ENCODE results near the gene FGF22. TPM values are rescaled to one million over a fixed set of nuclear protein-coding genes. Genes with fewer than 3 reads are reported as not detected.

FGF22 gene
- total and polyA plus RNA-seq, 4 donors, result 0.08 TPM; not detected in 3

DNA sequence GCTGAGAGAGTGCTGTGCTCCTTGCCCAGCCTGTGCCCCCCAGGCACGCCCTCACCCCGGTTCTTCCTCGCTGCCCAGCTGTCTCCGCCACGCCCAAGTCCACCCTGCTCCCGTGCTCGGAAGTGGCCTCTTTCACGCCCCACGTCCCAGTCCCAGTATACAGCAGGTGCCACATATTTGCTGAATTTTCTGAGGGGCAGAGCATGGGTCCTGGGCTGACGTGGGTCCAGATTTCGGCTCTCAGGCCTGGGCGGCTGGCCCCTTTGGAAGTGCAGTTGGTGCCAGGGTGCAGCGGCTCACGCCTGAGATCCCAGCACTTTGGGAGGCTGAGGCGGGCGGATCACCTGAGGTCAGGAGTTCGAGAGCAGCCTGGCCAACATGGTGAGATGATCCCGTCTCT is 46.6 kb upstream of the FGF22 start:
- no peak overlapping the region for H3K4me3 ChIP-seq (ENCODE audit: low read depth in 1 of 3, low read length in 3 of 3)
- peaks cover 0 to 5% (median 2%) of the 10 kb centered on the region in 4 donors for H3K4me1 ChIP-seq (ENCODE audit: control insufficient read depth in 4 of 4, insufficient read depth in 4 of 4, low read length in 3 of 4)
- WGBS, result 83% methylated on average over 18 of the region's 18 CpGs
- H3K9ac ChIP-seq (ENCODE audit: low read depth in 1 of 2, low read length in 2 of 2), result no peak overlapping the region
- TF ChIP-seq EGR1 (IDR thresholded peaks at IDR 0.05; ENCODE audit: low read depth in 2 of 2) (no peak), GABPA (IDR thresholded peaks at IDR 0.05 in 1 of 2, conservative IDR thresholded peaks at IDR 0.05 in 1 of 2) (no peak)
- TF ChIP-seq, protein P1, sequence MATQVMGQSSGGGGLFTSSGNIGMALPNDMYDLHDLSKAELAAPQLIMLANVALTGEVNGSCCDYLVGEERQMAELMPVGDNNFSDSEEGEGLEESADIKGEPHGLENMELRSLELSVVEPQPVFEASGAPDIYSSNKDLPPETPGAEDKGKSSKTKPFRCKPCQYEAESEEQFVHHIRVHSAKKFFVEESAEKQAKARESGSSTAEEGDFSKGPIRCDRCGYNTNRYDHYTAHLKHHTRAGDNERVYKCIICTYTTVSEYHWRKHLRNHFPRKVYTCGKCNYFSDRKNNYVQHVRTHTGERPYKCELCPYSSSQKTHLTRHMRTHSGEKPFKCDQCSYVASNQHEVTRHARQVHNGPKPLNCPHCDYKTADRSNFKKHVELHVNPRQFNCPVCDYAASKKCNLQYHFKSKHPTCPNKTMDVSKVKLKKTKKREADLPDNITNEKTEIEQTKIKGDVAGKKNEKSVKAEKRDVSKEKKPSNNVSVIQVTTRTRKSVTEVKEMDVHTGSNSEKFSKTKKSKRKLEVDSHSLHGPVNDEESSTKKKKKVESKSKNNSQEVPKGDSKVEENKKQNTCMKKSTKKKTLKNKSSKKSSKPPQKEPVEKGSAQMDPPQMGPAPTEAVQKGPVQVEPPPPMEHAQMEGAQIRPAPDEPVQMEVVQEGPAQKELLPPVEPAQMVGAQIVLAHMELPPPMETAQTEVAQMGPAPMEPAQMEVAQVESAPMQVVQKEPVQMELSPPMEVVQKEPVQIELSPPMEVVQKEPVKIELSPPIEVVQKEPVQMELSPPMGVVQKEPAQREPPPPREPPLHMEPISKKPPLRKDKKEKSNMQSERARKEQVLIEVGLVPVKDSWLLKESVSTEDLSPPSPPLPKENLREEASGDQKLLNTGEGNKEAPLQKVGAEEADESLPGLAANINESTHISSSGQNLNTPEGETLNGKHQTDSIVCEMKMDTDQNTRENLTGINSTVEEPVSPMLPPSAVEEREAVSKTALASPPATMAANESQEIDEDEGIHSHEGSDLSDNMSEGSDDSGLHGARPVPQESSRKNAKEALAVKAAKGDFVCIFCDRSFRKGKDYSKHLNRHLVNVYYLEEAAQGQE (IDR thresholded peaks at IDR 0.05), result no peak
- DNase-seq (ENCODE audit: low spot score), result no peak
- no peaks in the 10 kb centered on the region for H3K9me3 ChIP-seq (ENCODE audit: control insufficient read depth in 4 of 4, low read length in 3 of 4)
- peaks cover 0 to 15% (median 2%) of the 10 kb centered on the region in 4 donors for H3K27me3 ChIP-seq (ENCODE audit: control insufficient read depth in 4 of 4, insufficient read depth in 4 of 4, low read length in 3 of 4)
- no peak overlapping the region for H3K27ac ChIP-seq (ENCODE audit: low read depth in 1 of 2, low read length in 2 of 2)
- H3K36me3 ChIP-seq (ENCODE audit: control insufficient read depth in 4 of 4, insufficient read depth in 3 of 4, low read depth in 1 of 4, low read length in 3 of 4), result no peaks in the 10 kb centered on the region

DNA sequence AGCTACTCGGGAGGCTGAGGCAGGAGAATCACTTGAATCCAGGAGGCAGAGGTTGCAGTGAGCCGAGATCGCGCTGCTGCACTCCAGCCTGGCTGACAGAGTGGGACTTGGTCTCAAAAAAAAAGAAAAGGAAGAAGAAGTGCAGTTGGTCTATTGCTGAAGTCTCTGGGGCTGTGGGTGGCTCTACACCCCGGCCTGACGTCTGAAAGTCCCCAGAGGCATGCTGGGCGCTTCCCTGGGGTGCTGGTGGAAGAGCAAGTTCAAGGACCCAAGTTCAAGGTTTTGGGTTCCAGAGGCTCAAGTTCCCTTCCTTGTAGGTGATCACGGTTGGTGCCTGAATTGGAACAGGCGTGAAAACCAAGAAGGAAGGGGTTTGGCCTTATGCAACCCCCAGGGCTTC is 46.2 kb upstream of the FGF22 start:
- H3K9ac ChIP-seq (ENCODE audit: low read depth in 1 of 2, low read length in 2 of 2), result no peak overlapping the region
- H3K9me3 ChIP-seq (ENCODE audit: control insufficient read depth in 4 of 4, low read length in 3 of 4), result no peaks in the 10 kb centered on the region
- DNase-seq (ENCODE audit: low spot score), result no peak
- 62% methylated on average over 9 of the region's 9 CpGs for WGBS
- H3K27me3 ChIP-seq (ENCODE audit: control insufficient read depth in 4 of 4, insufficient read depth in 4 of 4, low read length in 3 of 4), result peaks cover 0 to 15% (median 2%) of the 10 kb centered on the region in 4 donors
- no peak overlapping the region for H3K4me3 ChIP-seq (ENCODE audit: low read depth in 1 of 3, low read length in 3 of 3)
- no peak for TF ChIP-seq JUND (IDR thresholded peaks at IDR 0.05)
- TF ChIP-seq FOXA1 (IDR thresholded peaks at IDR 0.05), result no peak
- TF ChIP-seq RXRA (IDR thresholded peaks at IDR 0.05), result no peak
- TF ChIP-seq GABPA (IDR thresholded peaks at IDR 0.05 in 1 of 2, conservative IDR thresholded peaks at IDR 0.05 in 1 of 2), result no peak
- TF ChIP-seq, protein P2, sequence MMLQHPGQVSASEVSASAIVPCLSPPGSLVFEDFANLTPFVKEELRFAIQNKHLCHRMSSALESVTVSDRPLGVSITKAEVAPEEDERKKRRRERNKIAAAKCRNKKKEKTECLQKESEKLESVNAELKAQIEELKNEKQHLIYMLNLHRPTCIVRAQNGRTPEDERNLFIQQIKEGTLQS (IDR thresholded peaks at IDR 0.05), result no peak
- no peak for TF ChIP-seq EGR1 (IDR thresholded peaks at IDR 0.05; ENCODE audit: low read depth in 2 of 2)
- peaks cover 0 to 4% (median 2%) of the 10 kb centered on the region in 4 donors for H3K4me1 ChIP-seq (ENCODE audit: control insufficient read depth in 4 of 4, insufficient read depth in 4 of 4, low read length in 3 of 4)
- no peak overlapping the region for H3K27ac ChIP-seq (ENCODE audit: low read depth in 1 of 2, low read length in 2 of 2)
- no peaks in the 10 kb centered on the region for H3K36me3 ChIP-seq (ENCODE audit: control insufficient read depth in 4 of 4, insufficient read depth in 3 of 4, low read depth in 1 of 4, low read length in 3 of 4)

DNA sequence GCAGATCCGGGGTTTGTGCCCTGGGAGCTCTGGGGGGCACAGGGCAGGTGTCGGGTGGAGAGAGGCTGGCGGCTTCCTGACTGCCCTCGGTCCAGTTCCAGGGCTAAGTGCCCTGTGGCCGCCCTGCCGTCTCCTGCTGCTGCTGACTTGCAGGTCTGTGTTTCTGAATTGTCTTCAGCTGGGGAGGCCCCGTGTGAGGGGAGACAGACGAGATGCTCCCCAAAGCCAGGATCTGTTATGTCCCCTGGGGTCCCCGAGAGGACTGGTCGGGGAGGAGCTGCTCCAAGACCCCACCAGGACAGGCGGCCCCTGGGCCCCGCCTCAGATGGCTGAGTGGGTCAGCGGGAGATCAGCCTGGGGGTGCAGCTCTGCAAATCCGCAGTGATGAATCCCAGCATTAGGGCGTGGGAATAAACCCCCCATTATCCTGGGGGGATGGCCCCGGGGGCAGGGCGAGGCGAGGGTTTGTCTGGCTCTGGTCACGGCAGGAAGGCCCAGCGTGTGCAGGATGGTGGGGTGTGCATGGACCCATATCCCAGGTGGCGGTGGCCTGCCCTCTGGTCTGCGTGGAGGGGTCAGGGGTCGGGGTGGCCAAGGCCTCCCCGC is 45.3 kb upstream of the FGF22 start:
- TF ChIP-seq RAD21 (IDR thresholded peaks at IDR 0.05) (no peak), GABPA (IDR thresholded peaks at IDR 0.05 in 1 of 2, conservative IDR thresholded peaks at IDR 0.05 in 1 of 2) (no peak), SP1 (IDR thresholded peaks at IDR 0.05) (no peak)
- TF ChIP-seq, protein P3, sequence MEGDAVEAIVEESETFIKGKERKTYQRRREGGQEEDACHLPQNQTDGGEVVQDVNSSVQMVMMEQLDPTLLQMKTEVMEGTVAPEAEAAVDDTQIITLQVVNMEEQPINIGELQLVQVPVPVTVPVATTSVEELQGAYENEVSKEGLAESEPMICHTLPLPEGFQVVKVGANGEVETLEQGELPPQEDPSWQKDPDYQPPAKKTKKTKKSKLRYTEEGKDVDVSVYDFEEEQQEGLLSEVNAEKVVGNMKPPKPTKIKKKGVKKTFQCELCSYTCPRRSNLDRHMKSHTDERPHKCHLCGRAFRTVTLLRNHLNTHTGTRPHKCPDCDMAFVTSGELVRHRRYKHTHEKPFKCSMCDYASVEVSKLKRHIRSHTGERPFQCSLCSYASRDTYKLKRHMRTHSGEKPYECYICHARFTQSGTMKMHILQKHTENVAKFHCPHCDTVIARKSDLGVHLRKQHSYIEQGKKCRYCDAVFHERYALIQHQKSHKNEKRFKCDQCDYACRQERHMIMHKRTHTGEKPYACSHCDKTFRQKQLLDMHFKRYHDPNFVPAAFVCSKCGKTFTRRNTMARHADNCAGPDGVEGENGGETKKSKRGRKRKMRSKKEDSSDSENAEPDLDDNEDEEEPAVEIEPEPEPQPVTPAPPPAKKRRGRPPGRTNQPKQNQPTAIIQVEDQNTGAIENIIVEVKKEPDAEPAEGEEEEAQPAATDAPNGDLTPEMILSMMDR (IDR thresholded peaks at IDR 0.05; ENCODE audit: low read depth, low read length, missing input control), result no peak
- TF ChIP-seq, protein P4, sequence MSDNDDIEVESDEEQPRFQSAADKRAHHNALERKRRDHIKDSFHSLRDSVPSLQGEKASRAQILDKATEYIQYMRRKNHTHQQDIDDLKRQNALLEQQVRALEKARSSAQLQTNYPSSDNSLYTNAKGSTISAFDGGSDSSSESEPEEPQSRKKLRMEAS (IDR thresholded peaks at IDR 0.05), result no peak
- Histone ChIP-seq H3K36me3 (ENCODE audit: control insufficient read depth in 4 of 4, insufficient read depth in 3 of 4, low read depth in 1 of 4, low read length in 3 of 4) (no peaks in the 10 kb centered on the region), H3K27ac (ENCODE audit: low read depth in 1 of 2, low read length in 2 of 2) (no peak overlapping the region), H3K4me1 (ENCODE audit: control insufficient read depth in 4 of 4, insufficient read depth in 4 of 4, low read length in 3 of 4) (peaks cover 0 to 2% (median under 1%) of the 10 kb centered on the region in 4 donors), H3K4me3 (ENCODE audit: low read depth in 1 of 3, low read length in 3 of 3) (no peak overlapping the region), H3K9me3 (ENCODE audit: control insufficient read depth in 4 of 4, low read length in 3 of 4) (no peaks in the 10 kb centered on the region), H3K27me3 (ENCODE audit: control insufficient read depth in 4 of 4, insufficient read depth in 4 of 4, low read length in 3 of 4) (peaks cover 0 to 15% (median 0%) of the 10 kb centered on the region in 4 donors), H3K9ac (ENCODE audit: low read depth in 1 of 2, low read length in 2 of 2) (no peak overlapping the region)
- DNase-seq (ENCODE audit: low spot score), result no peak
- 74% methylated on average over 24 of the region's 24 CpGs for WGBS

All from liver (tissue), 9 donors.